Gastroesophageal sphincter (tissue), 3 donors: ENCODE measurements around the gene BAIAP2L1.

Experiments used
- CTCF ChIP-seq, 4 experiments: fragments of 200-600 bp in 2 of 4; fragments of 450-650 bp in 2 of 4; sonication (generic) in 1 of 4; IDR thresholded peaks; one replicate each; pipeline ENCODE4 v1.5.1; 2017 to 2019; ENCODE audit warnings: antibody characterized with exemption in 4 of 4, mild to moderate bottlenecking in 2 of 4, moderate library complexity in 2 of 4
- POLR2A ChIP-seq, 2 donors: fragments of 450-650 bp; IDR thresholded peaks; one replicate each; pipeline ENCODE4 v1.6.1; 2017; ENCODE audit warnings: antibody characterized with exemption in 2 of 2, mild to moderate bottlenecking in 2 of 2, moderate library complexity in 1 of 2
- POLR2AphosphoS5 ChIP-seq: sonication (generic); formaldehyde crosslinking; IDR thresholded peaks from one replicate; pipeline ENCODE4 v1.6.1; 2017; ENCODE audit warnings: antibody characterized with exemption

- TF ChIP-seq POLR2A (IDR thresholded peaks at IDR 0.05) (no peak), CTCF (IDR thresholded peaks at IDR 0.05) (no peak), POLR2AphosphoS5 (no peak)
Observed at GRCh38 chr7:98378210-98378819, 22.6 kb downstream of the BAIAP2L1 start.
